Measurements from ENCODE around the gene SMIM35.

DNA sequence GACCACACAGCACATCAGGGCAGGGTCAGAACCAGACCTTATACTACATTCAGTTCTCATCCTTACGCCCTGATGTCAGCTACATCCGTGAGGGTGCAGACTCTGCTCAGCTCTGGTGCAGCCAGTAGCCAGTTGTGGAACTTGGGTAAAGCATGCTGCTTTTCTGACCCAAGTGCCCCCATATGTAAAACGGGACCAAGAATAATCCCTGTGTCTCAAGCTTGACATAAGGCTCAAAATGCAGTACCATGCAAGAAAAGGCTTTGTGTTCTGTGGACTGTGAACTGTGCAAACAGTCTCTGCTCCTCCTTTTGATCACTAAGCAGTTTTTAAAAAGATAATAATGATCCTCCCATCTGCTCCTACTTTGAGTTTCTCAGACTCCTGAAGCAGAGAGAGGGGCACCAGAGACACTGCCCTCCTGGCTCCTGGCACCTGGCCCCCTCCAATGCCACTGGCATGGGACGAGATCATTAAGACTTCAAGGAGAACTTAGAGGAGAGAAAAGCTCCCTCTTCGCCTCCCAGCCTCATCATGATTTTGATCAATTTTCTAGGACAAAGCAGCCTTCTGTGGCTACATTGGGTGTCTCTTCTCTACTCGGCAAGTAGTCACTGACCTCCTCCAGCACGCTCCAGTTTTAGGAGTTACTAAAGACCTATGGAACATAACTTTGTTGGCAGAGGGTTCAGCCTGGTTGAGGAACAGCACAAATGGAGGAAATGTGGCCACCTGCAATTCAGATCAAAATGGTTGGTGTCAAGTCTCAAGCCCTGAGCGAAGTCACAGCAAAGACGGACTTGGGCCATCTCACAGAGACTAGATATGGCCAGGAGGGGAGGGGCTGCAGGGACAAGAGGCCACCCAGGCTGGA, 76.7 kb downstream of the SMIM35 start:
- TF ChIP-seq POLR2A (IDR thresholded peaks at IDR 0.05), result no peak
- TF ChIP-seq, protein P1, sequence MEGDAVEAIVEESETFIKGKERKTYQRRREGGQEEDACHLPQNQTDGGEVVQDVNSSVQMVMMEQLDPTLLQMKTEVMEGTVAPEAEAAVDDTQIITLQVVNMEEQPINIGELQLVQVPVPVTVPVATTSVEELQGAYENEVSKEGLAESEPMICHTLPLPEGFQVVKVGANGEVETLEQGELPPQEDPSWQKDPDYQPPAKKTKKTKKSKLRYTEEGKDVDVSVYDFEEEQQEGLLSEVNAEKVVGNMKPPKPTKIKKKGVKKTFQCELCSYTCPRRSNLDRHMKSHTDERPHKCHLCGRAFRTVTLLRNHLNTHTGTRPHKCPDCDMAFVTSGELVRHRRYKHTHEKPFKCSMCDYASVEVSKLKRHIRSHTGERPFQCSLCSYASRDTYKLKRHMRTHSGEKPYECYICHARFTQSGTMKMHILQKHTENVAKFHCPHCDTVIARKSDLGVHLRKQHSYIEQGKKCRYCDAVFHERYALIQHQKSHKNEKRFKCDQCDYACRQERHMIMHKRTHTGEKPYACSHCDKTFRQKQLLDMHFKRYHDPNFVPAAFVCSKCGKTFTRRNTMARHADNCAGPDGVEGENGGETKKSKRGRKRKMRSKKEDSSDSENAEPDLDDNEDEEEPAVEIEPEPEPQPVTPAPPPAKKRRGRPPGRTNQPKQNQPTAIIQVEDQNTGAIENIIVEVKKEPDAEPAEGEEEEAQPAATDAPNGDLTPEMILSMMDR (IDR thresholded peaks at IDR 0.05), result no peak
